HG02798 (cell line): ENCODE data around the gene SPATA46.

Experiments
- ATAC-seq: cut with Tn5 transposase; IDR thresholded peaks from one replicate; pipeline ENCODE4 v1.9.1; 2021; ENCODE audit warnings: mild to moderate bottlenecking; ENCODE audit not compliant: unreplicated experiment, poor library complexity

The SPATA46 gene

DNA sequence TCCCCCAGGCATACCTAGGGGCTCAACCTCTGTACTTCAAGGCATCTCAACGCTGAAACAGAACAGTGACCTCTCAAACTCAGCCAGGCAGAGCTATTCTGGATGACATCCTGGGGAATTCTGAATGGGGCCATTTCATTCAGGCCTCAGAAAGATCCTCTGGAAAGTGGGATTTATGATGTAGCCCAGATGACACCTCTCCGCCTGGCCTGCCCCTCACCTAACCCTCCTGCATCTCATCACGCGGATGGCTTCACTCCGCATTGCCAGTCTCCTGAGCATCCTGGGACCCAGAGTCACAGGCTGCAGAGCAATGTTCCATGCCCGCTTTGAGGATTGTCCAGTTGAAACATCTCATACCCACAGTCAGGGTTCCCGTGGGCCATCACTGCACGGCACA is 1.2 kb downstream of the SPATA46 start:
- ATAC-seq = no peak

DNA sequence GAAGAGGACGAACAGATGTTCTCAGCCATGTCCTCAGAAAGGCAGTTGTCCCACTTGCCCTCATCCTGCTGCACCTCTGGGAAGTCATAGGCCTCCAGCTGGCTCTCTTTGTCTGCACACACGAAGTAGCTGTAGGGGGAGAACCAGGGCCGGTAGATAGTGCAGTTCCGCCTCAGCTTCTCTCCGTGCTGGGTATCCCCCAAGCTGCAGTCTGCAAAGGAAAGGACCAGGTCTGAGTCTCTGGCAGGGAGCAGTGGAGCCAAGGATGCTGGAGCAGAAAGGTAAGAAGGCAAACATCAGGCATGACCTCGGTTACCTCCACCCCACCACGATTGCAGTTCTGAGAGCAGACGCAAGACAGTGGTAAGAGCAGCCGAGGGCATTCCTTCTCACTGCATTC is 2.2 kb downstream of the SPATA46 start:
- ATAC-seq = no peak

- ATAC-seq = no peak
Observed at GRCh38 chr1:162373541-162374260, 3.0 kb downstream of the SPATA46 start.

- no peak for ATAC-seq
Observed at GRCh38 chr1:162373072-162373427, 3.6 kb downstream of the SPATA46 start.

- ATAC-seq = no peak
Observed at GRCh38 chr1:162372159-162373071, 4.2 kb downstream of the SPATA46 start.

DNA sequence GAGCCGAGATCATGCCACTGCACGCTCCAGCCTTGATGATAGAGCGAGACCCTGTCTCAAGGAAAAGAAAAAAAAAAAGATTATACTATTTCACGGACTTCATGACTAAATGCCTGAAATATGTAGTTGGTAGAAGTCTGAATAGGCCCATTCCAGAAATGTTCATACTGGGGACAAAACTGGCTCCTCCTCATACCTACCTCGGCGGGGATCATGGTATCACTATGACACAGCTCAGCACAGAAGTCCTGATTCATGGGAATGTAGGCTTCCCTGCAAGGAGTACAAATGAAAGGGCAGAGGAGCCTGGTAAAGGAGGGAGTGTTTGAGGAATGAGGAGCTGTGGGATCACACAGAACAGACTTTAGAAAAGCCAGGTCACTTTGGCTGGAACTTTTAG is 5.0 kb downstream of the SPATA46 start:
- no peak for ATAC-seq

- ATAC-seq = no peak
Observed at GRCh38 chr1:162370721-162371120, 5.9 kb downstream of the SPATA46 start.

- ATAC-seq = no peak
Observed at GRCh38 chr1:162370161-162370560, 6.5 kb downstream of the SPATA46 start.

GRCh38 chr1:162369571-162369970 is 7.1 kb downstream of the SPATA46 start:
- ATAC-seq = no peak

- ATAC-seq = no peak
Observed at GRCh38 chr1:162368451-162368850, 8.2 kb downstream of the SPATA46 start.

GRCh38 chr1:162367772-162368171 is 8.9 kb downstream of the SPATA46 start:
- no peak for ATAC-seq

DNA sequence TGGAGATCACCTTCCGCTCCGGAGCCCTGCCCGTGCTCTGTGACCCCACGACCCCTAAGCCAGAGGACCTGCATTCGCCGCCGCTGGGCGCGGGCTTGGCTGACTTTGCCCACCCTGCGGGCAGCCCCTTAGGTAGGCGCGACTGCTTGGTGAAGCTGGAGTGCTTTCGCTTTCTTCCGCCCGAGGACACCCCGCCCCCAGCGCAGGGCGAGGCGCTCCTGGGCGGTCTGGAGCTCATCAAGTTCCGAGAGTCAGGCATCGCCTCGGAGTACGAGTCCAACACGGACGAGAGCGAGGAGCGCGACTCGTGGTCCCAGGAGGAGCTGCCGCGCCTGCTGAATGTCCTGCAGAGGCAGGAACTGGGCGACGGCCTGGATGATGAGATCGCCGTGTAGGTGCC is 9.6 kb downstream of the SPATA46 start:
- no peak for ATAC-seq

DNA sequence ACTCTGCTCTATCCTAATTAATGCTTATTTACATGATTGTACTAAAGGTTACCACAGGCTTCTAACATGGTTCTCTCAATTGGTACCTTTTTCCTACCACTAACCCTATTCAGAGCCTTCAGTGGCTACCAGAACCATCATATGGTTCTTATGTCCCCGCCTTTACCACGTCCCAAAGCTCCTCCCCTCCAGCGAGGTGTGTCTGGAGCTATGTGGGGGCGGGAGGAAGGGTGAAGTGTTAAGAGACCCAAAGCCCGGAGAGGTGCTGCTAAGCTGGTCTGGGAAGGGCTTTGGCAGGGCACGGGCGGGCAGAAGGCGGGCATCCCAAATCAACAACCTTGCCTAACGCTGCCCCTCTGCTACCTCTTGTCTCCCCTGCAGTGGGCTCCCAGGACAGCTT is 10.0 kb downstream of the SPATA46 start:
- no peak for ATAC-seq

DNA sequence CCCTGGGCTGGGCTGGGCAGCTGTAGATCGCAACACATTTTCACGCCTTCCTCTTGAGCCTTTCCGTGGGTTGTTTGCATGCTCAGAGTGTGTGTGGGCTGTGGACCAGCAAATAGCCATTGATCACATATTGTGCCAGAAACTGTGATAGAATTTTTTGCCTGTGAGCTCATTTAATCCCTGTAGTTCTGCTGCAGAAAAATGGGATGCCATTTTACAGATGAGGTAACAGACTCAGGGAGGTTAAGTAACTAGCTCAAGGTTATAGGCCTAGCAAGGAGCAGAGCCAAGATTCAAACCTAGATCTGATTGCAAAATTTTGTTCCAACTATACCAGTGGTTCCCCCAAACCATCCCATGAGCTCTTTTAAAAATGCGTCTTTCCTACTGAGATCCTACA is 10.5 kb downstream of the SPATA46 start:
- no peak for ATAC-seq

DNA sequence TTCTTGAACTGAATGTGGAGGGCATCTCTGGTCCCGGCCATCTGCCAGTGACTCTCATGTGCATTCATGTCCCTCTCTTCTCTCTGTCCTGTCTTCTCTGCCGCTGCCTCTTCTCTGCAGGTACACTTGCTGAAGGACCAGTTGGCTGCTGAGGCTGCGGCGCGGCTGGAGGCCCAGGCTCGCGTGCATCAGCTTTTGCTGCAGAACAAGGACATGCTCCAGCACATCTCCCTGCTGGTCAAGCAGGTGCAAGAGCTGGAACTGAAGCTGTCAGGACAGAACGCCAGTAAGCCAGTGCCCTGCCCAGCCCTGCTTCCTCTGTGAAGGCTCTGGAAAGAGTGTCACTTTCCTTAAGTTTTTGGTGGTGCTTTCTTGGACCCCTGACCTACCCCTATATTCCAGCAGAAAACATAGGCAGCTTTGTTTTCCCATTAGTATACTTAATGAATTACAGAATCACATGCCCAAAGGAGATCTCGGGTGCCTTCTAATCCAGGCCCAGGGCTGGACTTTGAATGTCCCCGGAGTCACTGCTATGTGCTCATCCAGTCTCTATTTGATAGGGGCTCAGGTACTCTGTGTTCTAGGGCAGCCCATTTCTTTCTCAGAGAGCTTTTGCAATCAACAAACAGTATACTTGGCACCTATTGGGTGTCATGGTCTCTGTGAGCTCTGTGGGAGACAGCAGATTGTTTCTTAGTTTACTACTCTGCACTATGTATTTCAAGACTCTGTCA is 11.2 kb downstream of the SPATA46 start:
- no peak for ATAC-seq

DNA sequence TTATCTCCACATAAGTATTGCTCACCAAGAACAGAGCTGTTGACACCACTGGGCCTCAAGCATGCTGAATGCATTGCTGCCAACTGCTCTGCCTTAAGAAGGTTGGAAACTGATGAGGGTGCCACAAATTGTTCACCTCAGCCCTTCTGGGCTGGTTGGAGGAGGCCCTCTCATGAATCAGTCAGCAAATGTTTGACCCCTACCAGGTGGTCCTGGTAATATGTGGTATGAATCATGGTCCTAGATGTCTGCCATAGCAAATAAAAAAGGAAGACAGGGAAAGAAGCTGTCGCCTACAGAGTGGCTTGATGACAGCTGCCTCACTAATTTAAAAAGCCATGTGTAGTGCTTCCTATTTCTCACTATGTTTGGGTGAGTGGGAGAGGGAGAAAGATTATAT is 12.2 kb downstream of the SPATA46 start:
- ATAC-seq = no peak

DNA sequence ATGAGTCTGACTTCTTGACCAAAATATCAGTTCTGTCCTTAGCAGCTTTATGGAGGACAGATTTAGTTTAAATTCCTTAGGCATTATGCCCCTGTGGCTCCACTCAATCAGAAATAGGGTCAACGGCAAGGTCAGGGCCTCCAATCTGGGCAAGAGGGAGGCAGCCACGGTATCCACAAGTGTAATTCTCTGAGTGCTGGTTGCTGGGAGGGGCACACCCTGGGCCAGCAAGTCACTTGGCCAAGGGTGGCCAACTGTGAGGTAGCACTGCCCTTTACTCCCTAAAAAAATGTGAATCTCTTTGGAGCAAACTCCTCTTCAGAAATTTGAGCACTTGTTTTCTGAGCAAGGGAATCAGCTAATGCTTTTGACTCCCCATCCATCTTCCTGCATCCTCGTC is 12.8 kb downstream of the SPATA46 start:
- no peak for ATAC-seq

DNA sequence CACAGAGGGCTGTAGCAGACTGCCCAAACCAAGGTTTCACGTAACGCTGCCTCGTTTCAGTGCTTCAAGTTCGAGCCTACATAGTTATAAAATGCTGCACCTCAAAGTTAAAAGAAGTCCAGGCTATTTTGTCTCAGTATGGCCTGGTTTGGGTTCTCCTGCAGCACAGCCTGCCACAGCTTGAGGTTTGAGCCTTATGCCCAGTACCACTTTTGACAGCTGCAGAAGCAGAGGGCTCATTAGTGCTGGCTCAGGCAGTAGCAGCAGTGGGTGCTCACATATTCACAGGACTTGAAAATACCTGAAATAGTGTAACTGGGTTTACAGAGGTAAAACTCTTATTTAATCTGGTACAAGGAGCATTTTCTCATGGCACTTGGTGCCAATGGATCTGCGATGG is 15.3 kb downstream of the SPATA46 start:
- peak; percentile 42 for ATAC-seq

GRCh38 chr1:162360874-162361260 is 15.8 kb downstream of the SPATA46 start:
- no peak for ATAC-seq

DNA sequence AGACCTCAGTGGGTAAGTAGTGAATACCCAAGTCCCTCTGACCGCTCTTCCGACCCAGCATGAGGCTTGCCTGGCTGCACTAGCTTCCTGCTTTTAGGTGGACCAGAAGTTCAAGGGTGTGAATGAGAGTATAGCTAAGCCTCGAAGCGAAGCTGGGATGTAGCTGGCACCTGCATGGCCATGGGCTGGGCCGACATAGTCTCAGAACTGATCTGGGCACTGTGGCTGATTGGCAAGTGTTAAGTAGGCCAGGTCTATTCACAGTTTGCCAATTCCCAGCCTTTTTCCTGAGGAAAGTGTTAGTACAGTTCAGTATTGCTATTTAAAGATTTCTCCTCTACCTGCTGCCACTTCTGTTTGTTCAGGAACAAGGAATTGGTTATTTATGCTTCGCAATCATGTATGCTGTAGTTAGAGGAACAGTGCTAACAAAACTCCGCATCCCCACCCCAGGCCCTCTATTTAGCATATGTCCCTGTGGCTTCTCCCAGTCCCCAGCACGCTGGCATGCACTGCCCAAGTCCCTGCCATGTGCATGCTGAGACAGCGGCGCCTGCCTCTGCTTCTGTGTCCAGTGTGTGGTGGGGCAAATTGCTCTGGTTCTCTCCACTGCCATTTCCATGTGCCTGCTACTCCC is 16.3 kb downstream of the SPATA46 start:
- ATAC-seq = no peak
